DMS53 (cell line): ENCODE measurements around the gene RASGRP2.
A peak's percentile ranks its signal among the peaks of the same experiment; 100 is the strongest.

ENCODE experiments used
- DNase-seq: peaks from one replicate; lab custom pipeline; 2025; lab: John Stamatoyannopoulos, UW

The RASGRP2 gene

GRCh38 chr11:64770120-64770519 lies 26.2 kb upstream of the RASGRP2 start:
- DNase-seq, result no peak

GRCh38 chr11:64769283-64769682 lies 25.3 kb upstream of the RASGRP2 start:
- DNase-seq, result no peak

- DNase-seq, result no peak
Observed at GRCh38 chr11:64768300-64768694, 24.4 kb upstream of the RASGRP2 start.

GRCh38 chr11:64767344-64768299 lies 23.7 kb upstream of the RASGRP2 start:
- peak; percentile 86 for DNase-seq

- DNase-seq, result no peak
Observed at GRCh38 chr11:64766881-64767280, 22.9 kb upstream of the RASGRP2 start.

- no peak for DNase-seq
Observed at GRCh38 chr11:64765851-64766665, 22.1 kb upstream of the RASGRP2 start.

GRCh38 chr11:64765291-64765850 lies 21.4 kb upstream of the RASGRP2 start:
- peak; percentile 35 for DNase-seq

- no peak for DNase-seq
Observed at GRCh38 chr11:64764753-64765152, 20.8 kb upstream of the RASGRP2 start.

GRCh38 chr11:64764040-64764611 lies 20.2 kb upstream of the RASGRP2 start:
- no peak for DNase-seq

GRCh38 chr11:64763526-64764039 lies 19.6 kb upstream of the RASGRP2 start:
- DNase-seq, result peak; percentile 39

- peak; percentile 62 for DNase-seq
Observed at GRCh38 chr11:64762674-64763525, 19.0 kb upstream of the RASGRP2 start.

- peak; percentile 51 for DNase-seq
Observed at GRCh38 chr11:64762277-64762673, 18.3 kb upstream of the RASGRP2 start.

- DNase-seq, result no peak
Observed at GRCh38 chr11:64760759-64761420, 16.9 kb upstream of the RASGRP2 start.

GRCh38 chr11:64759722-64760719 lies 16.1 kb upstream of the RASGRP2 start, which contains the start of gene PYGM:
TSS of gene PYGM (minus strand) at chr11:64759974. CDS start at chr11:64759898, 76 bp downstream.
- DNase-seq, result peak; percentile 40

GRCh38 chr11:64759131-64759721 lies 15.3 kb upstream of the RASGRP2 start:
- no peak for DNase-seq

- DNase-seq, result no peak
Observed at GRCh38 chr11:64758330-64759079, 14.6 kb upstream of the RASGRP2 start.

- DNase-seq, result no peak
Observed at GRCh38 chr11:64757549-64758329, 13.8 kb upstream of the RASGRP2 start.
